NCI-H187 (cell line): ENCODE results near the gene MDK.
"Not testable (repeated sequence)": the region's sequence is repeated elsewhere in the genome, so short reads cannot be mapped to it uniquely, and the experiment has no call there.

Experiments
- DNase-seq, 2 experiments: peaks; one replicate each; lab custom pipeline; 2025; lab: John Stamatoyannopoulos, UW

The MDK gene

GRCh38 chr11:46369458-46370152 lies 11.9 kb upstream of the MDK start:
- DNase-seq: no peak

GRCh38 chr11:46370253-46370652 lies 11.2 kb upstream of the MDK start:
- DNase-seq: no peak

- not testable (repeated sequence) for DNase-seq
Observed at GRCh38 chr11:46371262-46371661, 10.2 kb upstream of the MDK start.

- no peak for DNase-seq
Observed at GRCh38 chr11:46372086-46372485, 9.4 kb upstream of the MDK start.

GRCh38 chr11:46372501-46372900 lies 9.0 kb upstream of the MDK start:
- not testable (repeated sequence) for DNase-seq

- DNase-seq: no peak
Observed at GRCh38 chr11:46373787-46374740, 7.4 kb upstream of the MDK start.

GRCh38 chr11:46374815-46375214 lies 6.7 kb upstream of the MDK start:
- DNase-seq: no peak

GRCh38 chr11:46375392-46376101 lies 5.9 kb upstream of the MDK start:
- DNase-seq: no peak

- DNase-seq: no peak
Observed at GRCh38 chr11:46376258-46377050, 5.0 kb upstream of the MDK start.

GRCh38 chr11:46377290-46377689 lies 4.2 kb upstream of the MDK start:
- no peak for DNase-seq

GRCh38 chr11:46377831-46378230 lies 3.6 kb upstream of the MDK start:
- DNase-seq: no peak

- no peak for DNase-seq
Observed at GRCh38 chr11:46378296-46378695, 3.2 kb upstream of the MDK start.

- no peak for DNase-seq
Observed at GRCh38 chr11:46378811-46379481, 2.5 kb upstream of the MDK start.

GRCh38 chr11:46379482-46380293 lies 1.8 kb upstream of the MDK start:
- not testable (repeated sequence) for DNase-seq

- DNase-seq: peak in 1 of 2 experiments; percentile 49
Observed at GRCh38 chr11:46380340-46381047, 975 bp upstream of the MDK start.

- no peak for DNase-seq
Observed at GRCh38 chr11:46381819-46382645, 563 bp downstream of the MDK start.

- DNase-seq: no peak
Observed at GRCh38 chr11:46382646-46383403, 1.4 kb downstream of the MDK start.

GRCh38 chr11:46383404-46383758 lies 1.9 kb downstream of the MDK start:
- no peak for DNase-seq
